LNCaP clone FGC (cell line): ENCODE measurements around the gene FRAS1.

Experiments
- DNase-seq: peaks from one replicate; pipeline ENCODE4 v3.0.0-alpha.2; 2011; ENCODE audit warnings: low read depth
- H3K4me3 ChIP-seq: 2 replicates; pipeline ENCODE4 v1.5.1; 2011; ENCODE audit warnings: mild to moderate bottlenecking, low read depth, low read length, control low read depth
- CTCF ChIP-seq: IDR thresholded peaks from 2 replicates; pipeline ENCODE4 v1.5.1; 2012; ENCODE audit warnings: mild to moderate bottlenecking; ENCODE audit not compliant: control insufficient read depth, insufficient read depth; ENCODE audit errors: extremely low read depth

FRAS1 gene

GRCh38 chr4:78509043-78509442 lies 451.9 kb downstream of the FRAS1 start:
- TF ChIP-seq CTCF, result no peak
- H3K4me3 ChIP-seq, result no peak overlapping the region
- no peak for DNase-seq

- no peak overlapping the region for H3K4me3 ChIP-seq
- TF ChIP-seq CTCF, result no peak
- no peak for DNase-seq
These were observed 453.0 kb downstream of the FRAS1 start for GRCh38 chr4:78510108-78510507.

- no peak for DNase-seq
- no peak for TF ChIP-seq CTCF
- no peak overlapping the region for H3K4me3 ChIP-seq
These were observed 453.6 kb downstream of the FRAS1 start for GRCh38 chr4:78510681-78511080.

- no peak overlapping the region for H3K4me3 ChIP-seq
- no peak for TF ChIP-seq CTCF
- peak; percentile 63 for DNase-seq
These were observed 455.3 kb downstream of the FRAS1 start for GRCh38 chr4:78512357-78512920.

- no peak overlapping the region for H3K4me3 ChIP-seq
- no peak for TF ChIP-seq CTCF
- no peak for DNase-seq
These were observed 456.4 kb downstream of the FRAS1 start for GRCh38 chr4:78513411-78513975.

GRCh38 chr4:78517050-78517652 lies 460.0 kb downstream of the FRAS1 start:
- H3K4me3 ChIP-seq, result no peak overlapping the region
- peak; percentile 71 for TF ChIP-seq CTCF
- no peak for DNase-seq

- no peak for DNase-seq
- H3K4me3 ChIP-seq, result no peak overlapping the region
- no peak for TF ChIP-seq CTCF
These were observed 461.4 kb downstream of the FRAS1 start for GRCh38 chr4:78518561-78518960.
